K562 (cell line): ENCODE data around the gene RSPH6A. TPM values are rescaled to one million over a fixed set of nuclear protein-coding genes. Genes with fewer than 3 reads are reported as not detected.
A peak's percentile ranks its signal among the peaks of the same experiment; 100 is the strongest.

Source experiments
- ARNT ChIP-seq, 2 experiments: fragments of 450-650 bp; IDR thresholded peaks; 2 replicates each; pipeline ENCODE4 v1.6.1; 2016; ENCODE audit warnings: mild to moderate bottlenecking in 1 of 2
- BCOR ChIP-seq: fragments of 450-650 bp; IDR thresholded peaks from 2 replicates; pipeline ENCODE4 v1.6.1; 2016
- CAMTA2 ChIP-seq: fragments of 250-450 bp; sonication (Bioruptor Pico); conservative IDR thresholded peaks from 2 replicates; pipeline ENCODE4 v1.5.1; 2022
- CEBPG ChIP-seq, 3 experiments: fragments of 200-800 bp in 1 of 3; sonication (Bioruptor generic) in 1 of 3; sonication (generic) in 1 of 3; formaldehyde crosslinking in 1 of 3; IDR thresholded peaks in 2 of 3; conservative IDR thresholded peaks in 1 of 3; 2 replicates each; pipeline versions ENCODE4 v1.6.1 to v1.8.0; 2016 to 2022; ENCODE audit warnings: missing compliant biosample characterization in 2 of 3, missing genetic modification characterization in 2 of 3, mild to moderate bottlenecking in 1 of 3, missing genetic modification reagents in 1 of 3
- CGGBP1 ChIP-seq: fragments of 250-450 bp; sonication (Bioruptor Pico); IDR thresholded peaks from 2 replicates; pipeline ENCODE4 v1.9.0; 2021; ENCODE audit warnings: mild to moderate bottlenecking
- COPS2 ChIP-seq: fragments of 450-650 bp; conservative IDR thresholded peaks from 2 replicates; pipeline ENCODE4 v1.6.1; 2016; ENCODE audit warnings: mild to moderate bottlenecking, moderate library complexity
- DNMT1 ChIP-seq: fragments of 450-650 bp; IDR thresholded peaks from 2 replicates; pipeline ENCODE4 v1.6.1; 2016; ENCODE audit warnings: antibody characterized with exemption, mild to moderate bottlenecking
- FOSL1 ChIP-seq: fragments of 200-800 bp; sonication (Bioruptor generic); conservative IDR thresholded peaks from 2 replicates; pipeline ENCODE4 v1.6.1; 2016; ENCODE audit warnings: missing genetic modification characterization, missing compliant biosample characterization
- FOXP1 ChIP-seq: sonication (generic); formaldehyde crosslinking; IDR thresholded peaks from 2 replicates; pipeline ENCODE4 v1.8.0; 2022; ENCODE audit warnings: mild to moderate bottlenecking, missing genetic modification reagents
- HLTF ChIP-seq: fragments of 450-650 bp; IDR thresholded peaks from 2 replicates; pipeline ENCODE4 v1.6.1; 2016
- HNRNPH1 ChIP-seq: fragments of 200-400 bp; formaldehyde crosslinking; optimal IDR thresholded peaks from 2 replicates; pipeline ENCODE3; 2017; ENCODE audit warnings: low read depth, mild to moderate bottlenecking, low read length, moderate library complexity
- LCOR ChIP-seq: sonication (generic); formaldehyde crosslinking; IDR thresholded peaks from 2 replicates; pipeline ENCODE4 v1.8.0; 2022; ENCODE audit warnings: mild to moderate bottlenecking, missing genetic modification reagents
- MAFG ChIP-seq: fragments of 450-650 bp; conservative IDR thresholded peaks from 2 replicates; pipeline ENCODE4 v1.6.1; 2016; ENCODE audit warnings: missing genetic modification characterization, missing compliant biosample characterization
- NCOR1 ChIP-seq: fragments of 450-650 bp; IDR thresholded peaks from 2 replicates; pipeline ENCODE4 v1.6.1; 2016; ENCODE audit warnings: mild to moderate bottlenecking, moderate library complexity
- NFIX ChIP-seq: fragments of 250-450 bp; sonication (Bioruptor Pico); IDR thresholded peaks from 2 replicates; pipeline ENCODE4 v1.4.0; 2020; ENCODE audit warnings: low read depth, mild to moderate bottlenecking, moderate library complexity
- PCBP1 ChIP-seq: fragments of 200-400 bp; formaldehyde crosslinking; IDR thresholded peaks from 2 replicates; pipeline ENCODE4 v1.6.1; 2018; ENCODE audit warnings: mild to moderate bottlenecking, low read depth, low read length; ENCODE audit not compliant: poor library complexity, severe bottlenecking
- POLR3A ChIP-seq: IDR thresholded peaks from 2 replicates; pipeline ENCODE4 v1.6.1; 2011; ENCODE audit warnings: borderline replicate concordance, mild to moderate bottlenecking, moderate library complexity; ENCODE audit not compliant: insufficient read length, insufficient read depth; ENCODE audit errors: extremely low read depth
- RERE ChIP-seq: sonication (generic); formaldehyde crosslinking; IDR thresholded peaks from 2 replicates; pipeline ENCODE4 v1.8.0; 2023; ENCODE audit warnings: missing genetic modification reagents, mild to moderate bottlenecking, borderline replicate concordance
- TAF1 ChIP-seq: IDR thresholded peaks from 2 replicates; pipeline ENCODE4 v1.6.1; 2011; ENCODE audit warnings: mild to moderate bottlenecking, low read length, moderate library complexity; ENCODE audit not compliant: insufficient read depth, control insufficient read depth, severe bottlenecking; ENCODE audit errors: extremely low read depth
- ZNF143 ChIP-seq: sonication (generic); formaldehyde crosslinking; IDR thresholded peaks from 2 replicates; pipeline ENCODE4 v1.9.0; 2022; ENCODE audit warnings: mild to moderate bottlenecking, missing genetic modification reagents
- ZNF3 ChIP-seq: fragments of 250-450 bp; sonication (Bioruptor Pico); IDR thresholded peaks from 2 replicates; pipeline ENCODE4 v1.5.0; 2021; ENCODE audit warnings: mild to moderate bottlenecking, moderate library complexity
- ZNF347 ChIP-seq: fragments of 450-650 bp; formaldehyde crosslinking; IDR thresholded peaks from 2 replicates; pipeline ENCODE4 v1.4.0; 2020; ENCODE audit warnings: low read depth, mild to moderate bottlenecking, moderate library complexity
- ZNF384 ChIP-seq: IDR thresholded peaks from 2 replicates; pipeline ENCODE4 v1.6.1; 2012; ENCODE audit warnings: low read depth, low read length, improper control_type of control experiment
- ZNF780A ChIP-seq: fragments of 250-450 bp; sonication (Bioruptor Pico); IDR thresholded peaks from 2 replicates; pipeline ENCODE4 v1.5.0; 2021; ENCODE audit warnings: mild to moderate bottlenecking
- polyA plus RNA-seq, 8 experiments: library from polyadenylated mRNA; depleted of rRNA in 4 of 8; stranded (reverse) in 5 of 8; unstranded in 3 of 8; fragments of >200 nt; fragmentation: Nextera tagmentation in 2 of 8; fragmentation: Illumina TruSeq in 1 of 8; extraction: Ambion mirVana in 2 of 8; extraction: Trizol in 1 of 8; gene quantifications; 2 replicates each; pipeline versions ENCODE4 v1.2.1 to v1.2.3, GENCODE V29; 2011 to 2014; ENCODE audit warnings: inconsistent platforms in 1 of 8, missing spikeins in 1 of 8
- total RNA-seq, 7 experiments: library from RNA; depleted of rRNA in 6 of 7; stranded (reverse); fragments of >200 nt in 6 of 7; fragmentation: Illumina TruSeq in 2 of 7; extraction: Trizol in 2 of 7; gene quantifications; 2 replicates each; pipeline versions ENCODE4 v1.2.1 to v1.2.3, GENCODE V29; 2011 to 2021; ENCODE audit warnings: low replicate concordance in 1 of 7

RSPH6A gene
- total and polyA plus RNA-seq, 9 of the 15 experiments (the other 6 are each of a cell fraction or from before 2014, with no cell fraction given), result 0.03 to 0.15 (median 0.07) TPM; not detected in 5

- TF ChIP-seq RERE (CRISPR knock-in tag), result no peak
- peak; percentile 59 for TF ChIP-seq FOSL1 (tag)
- no peak for TF ChIP-seq HNRNPH1
- TF ChIP-seq MAFG (tag), result no peak
- TF ChIP-seq ZNF143 (CRISPR knock-in tag), result no peak
- no peak for TF ChIP-seq COPS2
- TF ChIP-seq POLR3A, result no peak
- TF ChIP-seq NFIX (CRISPR knock-in tag), result no peak
- TF ChIP-seq BCOR, result peak; percentile 100
- TF ChIP-seq FOXP1, result 0 out of 2 replicates have a peak, but pooled peaks have one; percentile 44
- TF ChIP-seq HLTF, result no peak; the same call in 1 of the 2 replicates
- peak in 1 of 2 experiments; percentile 81; a peak in 1 of 4 replicates for TF ChIP-seq ARNT (IDR thresholded peaks at IDR 0.05)
- TF ChIP-seq DNMT1, result no peak
- TF ChIP-seq LCOR (CRISPR knock-in tag), result 0 out of 2 replicates have a peak, but pooled peaks have one; percentile 51
- no peak for TF ChIP-seq CGGBP1 (CRISPR knock-in tag)
- TF ChIP-seq CAMTA2 (CRISPR knock-in tag), result no peak
- no peak for TF ChIP-seq PCBP1
- 0 out of 2 replicates have a peak, but pooled peaks have one; percentile 14 for TF ChIP-seq NCOR1
- no peak for TF ChIP-seq ZNF780A (CRISPR knock-in tag)
- peak; percentile 41; the same call in 1 of the 2 replicates for TF ChIP-seq ZNF384
- TF ChIP-seq CEBPG (CRISPR knock-in tag; IDR thresholded peaks at IDR 0.05), result no peak
- TF ChIP-seq CEBPG (tag; conservative IDR thresholded peaks at IDR 0.05 in 1 of 2, IDR thresholded peaks at IDR 0.05 in 1 of 2), result no peak
- TF ChIP-seq TAF1, result peak; percentile 43
- TF ChIP-seq ZNF347 (CRISPR knock-in tag), result no peak
- TF ChIP-seq ZNF3 (CRISPR knock-in tag), result no peak
Observed at GRCh38 chr19:45863840-45864628, 48.9 kb upstream of the RSPH6A start, which contains the start of gene FOXA3 (continued).
